Lung (tissue), 16 donors: ENCODE measurements around the gene ZNF784. TPM values are rescaled to one million over a fixed set of nuclear protein-coding genes. Genes with fewer than 3 reads are reported as not detected.

Experiments
- ATAC-seq: fragments of 200-7000 bp; cut with Tn5 transposase; one replicate; pipeline ENCODE4 v1.9.1; 2020; ENCODE audit warnings: moderate number of reproducible peaks; ENCODE audit not compliant: insufficient read depth, low FRiP score
- DNase-seq, 3 donors: peaks; one replicate each; pipeline ENCODE4 v3.0.0-alpha.2; 2013 to 2017
- H3K27ac ChIP-seq, 2 donors: one replicate each; pipeline ENCODE4 v1.5.1; 2013; ENCODE audit warnings: mild to moderate bottlenecking in 2 of 2, moderate library complexity in 2 of 2, control low read depth in 1 of 2, inconsistent platforms in 1 of 2, low read depth in 1 of 2, low read length in 1 of 2
- H3K27me3 ChIP-seq, 3 donors: one replicate each; pipeline ENCODE4 v1.5.1; 2013; ENCODE audit warnings: low read length in 2 of 3; ENCODE audit not compliant: control insufficient read depth in 3 of 3, insufficient read depth in 3 of 3
- H3K36me3 ChIP-seq, 4 donors: one replicate each; pipeline ENCODE4 v1.5.1; 2013; ENCODE audit warnings: low read length in 4 of 4, mild to moderate bottlenecking in 1 of 4, moderate library complexity in 1 of 4; ENCODE audit not compliant: control insufficient read depth in 4 of 4, insufficient read depth in 4 of 4
- H3K4me1 ChIP-seq, 5 donors: one replicate each; pipeline ENCODE4 v1.5.1; 2013; ENCODE audit warnings: low read length in 5 of 5, mild to moderate bottlenecking in 2 of 5, moderate library complexity in 1 of 5; ENCODE audit not compliant: control insufficient read depth in 5 of 5, insufficient read depth in 5 of 5
- H3K4me3 ChIP-seq: one replicate; pipeline ENCODE4 v1.5.1; 2013; ENCODE audit warnings: mild to moderate bottlenecking, control low read depth, moderate library complexity
- H3K9ac ChIP-seq, 2 donors: one replicate each; pipeline ENCODE4 v1.5.1; 2013; ENCODE audit warnings: low read length in 2 of 2, control low read depth in 1 of 2; ENCODE audit not compliant: insufficient read depth in 1 of 2
- H3K9me3 ChIP-seq, 4 donors: one replicate each; pipeline ENCODE4 v1.5.1; 2013; ENCODE audit warnings: low read length in 3 of 4, mild to moderate bottlenecking in 1 of 4, moderate library complexity in 1 of 4; ENCODE audit not compliant: control insufficient read depth in 4 of 4, insufficient read depth in 3 of 4
- WGBS, 2 donors: extraction: QIAGEN DNeasy Blood & Tissue Kit; methylation state at CpG; one replicate each; pipeline ENCODE4 v1.1.7; 2013; 5-methylcytosine and 5-hydroxymethylcytosine counted together
- long read RNA-seq, 5 donors: transcript quantifications; one replicate each; lab custom pipeline, GENCODE V29; 2026
- polyA plus RNA-seq, 2 donors: library from polyadenylated mRNA; stranded (reverse); fragments of 200-250 nt; gene quantifications; one replicate each; pipeline ENCODE4 v1.2.1, GENCODE V29; 2013
- total RNA-seq, 2 donors: library from RNA; depleted of rRNA in 1 of 2; stranded (reverse); fragments of >200 nt in 1 of 2; gene quantifications; one replicate each; pipeline ENCODE4 v1.2.1, GENCODE V29; 2014 to 2021
- TF ChIP-seq, protein P1 (sequence below): IDR thresholded peaks from 2 replicates; pipeline ENCODE4 v1.5.1; 2012; ENCODE audit warnings: mild to moderate bottlenecking; ENCODE audit errors: control extremely low read depth, extremely low read depth
- donor health status: control.
- donor health status: control.
- donor health status: Bipolar disorder and iron deficiency.
- donor health status: healthy.
- donor health status: DM: yes; HTN: yes; CAD: no.

Gene ZNF784, protein sequence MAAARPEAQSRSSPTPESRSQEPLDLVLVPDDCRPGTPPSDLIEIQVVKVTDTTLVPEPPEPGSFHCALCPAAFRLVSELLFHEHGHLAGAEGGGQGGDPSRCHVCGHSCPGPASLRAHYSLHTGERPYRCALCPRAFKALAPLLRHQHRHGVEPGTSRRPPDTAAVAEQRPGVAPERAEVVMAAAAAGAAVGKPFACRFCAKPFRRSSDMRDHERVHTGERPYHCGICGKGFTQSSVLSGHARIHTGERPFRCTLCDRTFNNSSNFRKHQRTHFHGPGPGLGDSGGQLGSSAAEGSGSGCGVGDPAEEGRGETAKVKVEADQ
- 1 to 10 TPM; 6.3 to 9.4 TPM for total RNA-seq
- polyA plus RNA-seq, result 1 to 10 TPM; 6.5 to 7.2 TPM
- long read RNA-seq, donor 1, transcript ZNF784-201 (2 exons, 2,021 nt), result major isoform, 6 of 6 reads
- long read RNA-seq, donor 1, partial matches to known transcripts, result 0 of 6 reads
- long read RNA-seq, donor 1, other reads (novel, unspliced or antisense), result 0 of 6 reads
- long read RNA-seq, donor 2, partial matches to known transcripts, result 33 of 33 reads
- long read RNA-seq, donor 2, other reads (novel, unspliced or antisense), result 0 of 33 reads
- long read RNA-seq, donor 3, partial matches to known transcripts, result 0 of 2 reads
- long read RNA-seq, donor 3, other reads (novel, unspliced or antisense), result 0 of 2 reads
- long read RNA-seq, donor 4, partial matches to known transcripts, result 0 of 3 reads
- long read RNA-seq, donor 4, other reads (novel, unspliced or antisense), result 0 of 3 reads
- long read RNA-seq, donor 5, transcript ZNF784-201 (2 exons, 2,021 nt), result major isoform, 8 of 17 reads
- long read RNA-seq, donor 5, partial matches to known transcripts, result 9 of 17 reads
- long read RNA-seq, donor 5, other reads (novel, unspliced or antisense), result 0 of 17 reads

DNA sequence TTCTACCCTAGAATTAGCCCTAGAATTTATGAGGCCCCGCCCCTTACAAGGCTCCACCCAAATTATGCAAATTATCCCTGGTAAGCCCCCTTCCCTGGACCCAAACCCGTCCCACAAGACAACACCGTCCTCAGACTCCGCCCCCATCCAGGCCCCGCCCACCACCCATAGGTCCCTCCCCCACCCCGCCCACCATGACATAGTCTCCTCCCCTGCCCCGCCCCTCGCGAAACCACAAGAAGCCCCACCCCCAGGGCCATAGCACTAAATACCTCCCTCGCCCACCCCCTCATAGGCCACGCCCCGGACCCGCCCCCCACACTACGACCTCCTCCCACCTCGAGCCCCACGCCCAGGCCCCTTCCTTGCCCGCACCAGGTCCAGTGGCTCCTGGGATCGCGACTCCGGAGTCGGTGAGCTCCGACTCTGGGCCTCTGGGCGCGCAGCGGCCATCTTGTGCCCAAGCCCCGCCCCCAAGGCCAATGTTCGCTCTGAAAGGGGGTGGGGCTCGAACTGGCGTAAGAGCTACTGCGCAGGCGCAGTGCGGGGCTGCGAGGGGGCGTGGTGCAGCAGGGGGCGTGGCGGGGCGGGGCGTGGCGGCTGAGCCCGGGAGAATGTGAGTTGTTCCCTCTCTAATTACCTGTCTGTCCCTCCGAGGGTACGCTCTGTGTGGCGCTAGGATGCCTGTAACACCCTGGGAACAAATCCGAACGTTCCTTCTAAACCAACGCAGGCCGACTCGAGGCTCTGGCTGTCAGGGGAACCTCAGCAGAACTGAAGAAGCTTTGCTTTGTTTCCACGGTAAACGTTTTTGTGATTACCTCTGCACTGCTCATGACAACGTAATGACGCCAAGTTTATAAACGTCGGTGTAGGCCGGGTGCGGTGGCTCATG lies at the start of gene ZNF784:
Gene ZNF784, minus strand, starts transcription at position 458 of the 895 bp plus-strand sequence. Its CDS starts 5 bp downstream, at position 453.
- peak; percentile 91 for ATAC-seq

DNA sequence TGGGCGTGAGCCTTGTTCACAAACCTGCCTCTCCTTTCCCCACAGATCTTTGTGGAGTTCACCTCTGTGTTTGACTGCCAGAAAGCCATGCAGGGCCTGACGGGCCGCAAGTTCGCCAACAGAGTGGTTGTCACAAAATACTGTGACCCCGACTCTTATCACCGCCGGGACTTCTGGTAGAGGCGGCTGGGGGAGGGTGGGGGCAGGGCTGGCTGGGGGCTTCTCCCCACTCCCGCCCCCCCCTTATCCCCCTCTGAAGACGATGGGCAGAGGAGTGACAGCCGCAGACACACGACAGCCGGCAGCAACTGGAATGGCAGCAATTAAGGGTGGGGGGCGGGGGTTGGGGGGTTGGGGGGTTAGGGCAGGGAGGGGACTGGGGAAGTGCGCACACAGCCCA lies 49.5 kb upstream of the ZNF784 start:
- no peak for ATAC-seq
- no peak for DNase-seq
- no peak overlapping the region for H3K27ac ChIP-seq
- H3K36me3 ChIP-seq, result peaks cover 4 to 33% (median 25%) of the 10 kb centered on the region in 4 donors
- 78 to 81% methylated on average over 15 of the region's 15 CpGs for WGBS, 2 donors
- H3K27me3 ChIP-seq, result no peaks in the 10 kb centered on the region
- H3K9ac ChIP-seq, result no peak overlapping the region
- H3K4me1 ChIP-seq, result peaks cover 3 to 14% (median 11%) of the 10 kb centered on the region in 5 donors
- TF ChIP-seq, protein P1, sequence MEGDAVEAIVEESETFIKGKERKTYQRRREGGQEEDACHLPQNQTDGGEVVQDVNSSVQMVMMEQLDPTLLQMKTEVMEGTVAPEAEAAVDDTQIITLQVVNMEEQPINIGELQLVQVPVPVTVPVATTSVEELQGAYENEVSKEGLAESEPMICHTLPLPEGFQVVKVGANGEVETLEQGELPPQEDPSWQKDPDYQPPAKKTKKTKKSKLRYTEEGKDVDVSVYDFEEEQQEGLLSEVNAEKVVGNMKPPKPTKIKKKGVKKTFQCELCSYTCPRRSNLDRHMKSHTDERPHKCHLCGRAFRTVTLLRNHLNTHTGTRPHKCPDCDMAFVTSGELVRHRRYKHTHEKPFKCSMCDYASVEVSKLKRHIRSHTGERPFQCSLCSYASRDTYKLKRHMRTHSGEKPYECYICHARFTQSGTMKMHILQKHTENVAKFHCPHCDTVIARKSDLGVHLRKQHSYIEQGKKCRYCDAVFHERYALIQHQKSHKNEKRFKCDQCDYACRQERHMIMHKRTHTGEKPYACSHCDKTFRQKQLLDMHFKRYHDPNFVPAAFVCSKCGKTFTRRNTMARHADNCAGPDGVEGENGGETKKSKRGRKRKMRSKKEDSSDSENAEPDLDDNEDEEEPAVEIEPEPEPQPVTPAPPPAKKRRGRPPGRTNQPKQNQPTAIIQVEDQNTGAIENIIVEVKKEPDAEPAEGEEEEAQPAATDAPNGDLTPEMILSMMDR, result no peak
- no peak overlapping the region for H3K4me3 ChIP-seq
- no peaks in the 10 kb centered on the region for H3K9me3 ChIP-seq

More for the DNA sequence above, at the start of gene ZNF784:
- WGBS, 2 donors, result 1% methylated on average over 41 to 56 of the region's 56 CpGs
- Histone ChIP-seq H3K4me3 (peak within 1 kb of the TSS; percentile 44), H3K9ac (peak within 1 kb of the TSS; percentile 57 to 91), H3K27ac (peak within 1 kb of the TSS; percentile 86 to 96), H3K36me3 (peaks cover 3 to 19% (median 4%) of the 10 kb centered on the region in 4 donors), H3K27me3 (no peaks in the 10 kb centered on the region), H3K4me1 (peaks cover 3 to 24% (median 8%) of the 10 kb centered on the region in 5 donors), H3K9me3 (no peaks in the 10 kb centered on the region)
- TF ChIP-seq, protein P1, result no peak
- DNase-seq, result peak; percentile 96 to 97 (median 96)

DNA sequence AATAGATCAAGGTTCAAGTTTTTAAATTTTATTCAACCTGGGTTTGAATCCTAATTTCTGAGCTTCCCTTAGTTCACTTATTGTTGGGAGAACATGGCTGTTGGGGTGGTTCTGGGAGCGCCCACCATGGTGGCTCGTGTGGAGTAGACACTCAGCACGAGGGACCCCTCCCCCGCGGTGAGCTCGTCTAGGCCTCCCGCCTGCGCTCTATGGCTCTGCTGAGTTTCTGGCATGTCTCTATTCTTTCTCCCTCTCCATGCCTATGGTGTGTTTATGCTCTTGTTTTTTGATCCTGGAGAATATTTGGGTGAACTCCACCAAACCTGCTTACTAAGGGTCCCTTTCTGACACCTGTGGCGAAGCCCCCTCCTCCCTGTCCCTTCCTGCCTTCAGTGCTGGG lies 49.1 kb upstream of the ZNF784 start:
- Histone ChIP-seq H3K27ac (no peak overlapping the region), H3K9ac (no peak overlapping the region), H3K36me3 (peaks cover 8 to 33% (median 21%) of the 10 kb centered on the region in 4 donors), H3K4me3 (no peak overlapping the region), H3K4me1 (peaks cover 3 to 14% (median 11%) of the 10 kb centered on the region in 5 donors), H3K27me3 (no peaks in the 10 kb centered on the region), H3K9me3 (no peaks in the 10 kb centered on the region)
- ATAC-seq, result no peak
- 81 to 83% methylated on average over 9 of the region's 9 CpGs for WGBS, 2 donors
- no peak for DNase-seq
- TF ChIP-seq, protein P1, result no peak
